KG1 (cell line): ENCODE data around the gene GATAD2A.
"Not testable (repeated sequence)": the region's sequence is repeated elsewhere in the genome, so short reads cannot be mapped to it uniquely, and the experiment has no call there.

Source experiments
- DNase-seq: peaks from one replicate; lab custom pipeline; 2025; lab: John Stamatoyannopoulos, UW

The GATAD2A gene

DNA sequence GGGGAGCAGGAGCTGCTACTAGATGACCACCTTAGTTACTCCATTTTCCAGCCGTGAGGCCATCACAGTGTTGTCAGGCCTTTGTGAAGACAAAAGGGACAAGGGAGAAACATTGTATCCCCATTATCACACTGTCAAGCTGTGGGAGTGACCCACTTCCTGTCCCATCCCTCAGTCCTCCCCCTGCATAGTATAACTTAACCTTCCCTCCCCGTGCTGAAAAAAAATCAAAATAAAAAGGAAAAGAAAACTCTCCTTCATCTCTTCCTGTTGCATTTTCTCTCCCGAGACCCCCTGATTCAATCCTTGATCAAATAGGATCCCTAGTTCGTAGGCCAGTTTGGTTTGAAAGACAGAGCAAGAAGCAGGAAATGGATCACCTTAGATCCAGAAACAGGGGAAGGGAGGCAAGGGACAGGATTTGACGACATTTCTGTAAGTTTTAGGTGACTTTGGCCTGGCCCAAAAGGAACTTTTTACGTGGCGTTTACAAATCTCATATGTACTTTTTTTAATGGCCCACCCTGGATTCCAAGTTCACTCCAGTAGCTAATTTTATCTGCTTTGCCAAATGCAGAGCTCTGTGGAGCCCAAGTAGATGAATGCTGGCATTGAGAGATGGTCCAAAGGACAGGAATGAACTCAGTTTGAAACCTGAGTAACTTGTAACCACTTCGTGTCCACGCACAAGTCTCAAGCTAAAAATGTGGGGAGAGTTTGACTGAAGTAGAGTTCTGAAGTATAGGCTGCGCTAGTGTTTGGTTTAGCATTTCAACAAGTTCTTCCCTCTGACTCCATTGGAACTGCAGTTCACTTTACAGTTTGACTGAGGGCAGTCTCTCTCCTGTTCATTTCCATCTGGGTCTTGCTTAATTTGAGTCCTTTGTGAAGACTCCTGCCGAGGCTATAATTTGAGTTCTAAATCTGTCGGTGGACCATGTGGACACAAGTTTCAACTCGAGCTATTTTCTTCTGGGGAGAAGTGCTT lies 16.6 kb upstream of the GATAD2A start:
- DNase-seq = no peak

DNA sequence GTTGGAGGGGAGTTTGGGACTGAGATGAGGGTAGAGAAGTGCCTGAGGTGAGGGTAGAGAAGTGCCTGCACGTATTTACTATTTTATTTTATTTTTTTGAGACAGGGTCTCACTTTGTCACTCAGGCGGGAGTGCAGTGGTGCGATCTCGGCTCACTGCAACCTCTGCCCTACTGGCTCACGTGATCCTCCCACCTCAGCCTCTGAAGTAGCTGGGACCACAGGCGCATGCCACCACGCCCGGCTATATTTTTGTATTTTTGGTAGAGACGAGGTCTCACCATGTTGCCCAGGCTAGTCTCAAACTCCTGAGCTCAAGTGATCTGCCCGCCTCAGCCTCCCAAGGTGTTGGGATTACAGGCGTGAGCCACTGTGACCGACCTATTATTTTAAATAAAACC lies 15.8 kb upstream of the GATAD2A start:
- not testable (repeated sequence) for DNase-seq

DNA sequence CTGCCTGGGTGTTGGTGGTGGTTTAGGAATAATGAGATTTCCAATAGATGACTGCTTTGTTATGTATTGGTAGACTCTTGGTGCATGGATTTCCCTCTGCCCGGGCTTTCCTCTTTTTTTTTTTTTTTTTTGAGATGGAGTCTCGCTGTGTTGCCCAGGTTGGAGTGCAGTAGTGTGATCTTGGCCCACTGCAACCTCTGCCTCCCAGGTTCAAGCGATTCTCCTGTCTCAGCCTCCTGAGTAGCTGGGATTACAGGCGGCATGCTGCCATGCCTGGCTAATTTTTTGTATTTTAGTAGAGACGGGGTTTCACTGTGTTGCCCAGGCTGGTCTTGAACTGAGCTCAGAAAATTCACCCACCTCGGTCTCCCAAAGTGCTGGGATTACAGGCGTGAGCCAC lies 11.1 kb upstream of the GATAD2A start:
- DNase-seq = not testable (repeated sequence)

DNA sequence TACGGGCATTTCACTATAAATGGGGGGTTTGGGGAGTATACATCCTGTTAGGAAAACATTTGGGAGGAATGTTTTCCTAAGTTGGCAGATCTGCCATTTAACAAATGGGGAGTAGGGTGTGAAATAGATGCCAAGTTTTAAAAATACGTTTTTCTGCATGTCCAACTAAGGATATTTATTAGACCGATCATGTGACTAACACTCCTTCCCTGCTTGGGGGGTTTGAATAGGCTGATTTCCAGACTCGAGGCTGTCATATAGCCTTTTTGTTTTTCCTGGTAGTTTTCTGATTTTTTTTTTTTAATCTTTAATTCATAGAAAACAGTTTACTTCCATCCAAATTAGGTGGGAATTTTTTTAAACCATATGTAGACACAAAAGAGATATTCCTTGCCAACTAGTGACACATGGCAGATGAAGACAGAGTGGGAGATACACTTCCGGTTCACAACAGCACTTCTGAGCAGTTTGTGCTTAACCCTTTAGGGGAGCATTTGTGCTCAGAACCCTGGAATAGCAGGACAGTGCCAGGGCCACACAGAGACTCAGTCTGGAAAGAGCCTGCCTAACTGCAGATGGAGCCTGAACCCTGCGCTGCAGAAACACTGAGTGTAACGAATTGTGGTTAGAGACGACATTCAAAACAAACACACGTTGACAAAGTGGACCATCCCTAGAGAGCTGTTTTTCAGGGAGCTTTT lies 5.6 kb upstream of the GATAD2A start:
- DNase-seq = no peak

DNA sequence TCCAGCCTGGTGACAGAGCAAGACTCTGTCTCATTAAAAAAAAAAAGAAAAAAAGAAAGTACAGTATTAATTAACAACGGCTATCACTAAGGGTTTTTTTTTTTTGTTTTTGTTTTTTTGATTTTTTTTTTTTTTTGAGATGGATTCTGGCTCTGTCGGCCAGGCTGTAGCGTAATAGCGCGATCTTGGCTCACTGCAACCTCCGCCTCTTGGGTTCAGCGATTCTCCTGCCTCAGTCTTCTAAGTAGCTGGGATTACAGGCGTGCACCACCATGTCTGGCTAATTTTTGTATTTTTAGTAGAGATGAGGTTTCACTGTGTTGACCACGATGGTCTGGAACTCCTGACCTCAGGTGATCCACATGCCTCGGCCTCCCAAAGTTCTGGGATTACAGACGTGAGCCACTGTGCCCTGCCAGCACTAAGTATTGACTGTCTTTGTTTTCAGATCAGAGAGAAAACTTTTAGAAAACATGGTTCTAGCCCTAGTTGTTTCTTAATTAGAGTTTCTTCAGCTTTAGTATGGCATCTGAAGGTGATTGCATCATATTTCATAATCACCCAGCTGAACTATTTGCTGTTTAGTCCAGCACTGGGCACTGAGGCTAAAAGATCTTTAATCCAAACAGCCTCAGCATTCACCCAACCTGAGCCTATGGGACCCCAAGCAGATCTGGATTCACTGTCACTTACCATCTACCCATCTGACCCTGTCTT lies 2.7 kb upstream of the GATAD2A start:
- DNase-seq = no peak

DNA sequence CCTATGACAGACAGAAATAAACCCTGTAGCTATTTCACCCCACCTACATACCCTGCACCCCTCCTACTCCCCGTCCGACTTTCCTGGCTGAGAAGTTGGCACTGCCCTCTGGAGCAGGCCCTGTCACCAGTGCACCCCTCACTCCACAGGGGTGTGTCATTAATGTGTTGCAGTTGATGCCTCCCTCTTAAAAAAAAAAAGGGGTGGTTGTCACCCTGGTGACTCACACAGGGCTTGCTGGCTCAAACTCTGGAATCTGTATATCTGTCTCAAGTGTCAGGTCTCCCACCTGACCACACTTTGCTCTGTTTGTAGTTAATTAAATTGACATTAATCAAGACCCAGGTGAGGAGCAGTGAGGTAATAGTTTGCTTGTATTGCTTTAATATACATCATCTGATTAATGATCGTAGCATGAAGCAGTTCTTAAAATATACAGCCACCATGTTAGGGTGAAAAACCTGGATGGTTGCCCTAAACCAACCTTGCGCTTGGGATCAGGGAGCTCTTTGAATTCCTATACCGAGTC lies 2.0 kb upstream of the GATAD2A start:
- no peak for DNase-seq

DNA sequence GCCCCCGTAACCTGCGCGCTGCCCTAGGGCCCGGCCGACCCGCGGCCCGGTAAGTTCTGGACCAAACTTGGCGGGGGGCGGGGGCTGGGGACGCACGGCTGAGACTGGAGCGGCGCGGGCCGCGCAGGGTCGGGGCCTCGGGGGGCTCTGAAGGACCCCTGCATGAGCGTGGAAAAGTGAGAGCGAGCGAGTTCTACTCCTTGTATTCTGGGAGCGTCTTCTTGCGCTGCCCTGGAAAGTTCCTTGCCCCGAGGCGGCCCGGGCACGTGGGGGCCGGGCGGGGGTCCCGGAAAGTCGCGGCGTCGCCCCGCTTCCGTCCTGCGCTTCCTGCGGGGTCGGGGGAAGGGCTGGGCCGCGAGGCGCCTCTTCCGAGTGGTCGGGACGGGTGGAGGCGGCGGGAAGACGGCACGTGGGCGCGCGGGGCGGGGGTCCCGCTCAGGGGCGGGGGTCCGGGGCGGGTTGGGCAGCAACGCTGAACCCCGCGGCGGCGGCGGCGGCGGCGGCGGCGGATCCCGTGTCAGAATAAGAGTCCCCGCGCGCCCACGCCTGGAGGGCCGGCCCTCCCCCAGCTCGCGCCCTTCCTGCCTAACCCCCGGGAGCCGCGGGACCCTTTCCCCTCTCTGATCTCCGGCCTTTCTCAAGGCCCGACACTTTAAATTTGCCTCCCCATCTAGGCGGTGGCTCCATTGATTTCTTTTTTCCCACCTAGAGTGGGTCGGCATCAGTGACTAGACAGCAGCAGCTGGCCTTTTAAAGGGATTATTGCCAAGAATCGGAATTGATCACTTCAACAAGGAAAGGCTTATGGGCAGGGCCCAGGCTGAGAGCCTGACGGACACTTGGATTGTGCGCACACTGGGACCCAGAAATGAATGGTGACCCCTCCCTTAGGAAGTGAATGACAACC lies 749 bp downstream of the GATAD2A start:
- DNase-seq = no peak

DNA sequence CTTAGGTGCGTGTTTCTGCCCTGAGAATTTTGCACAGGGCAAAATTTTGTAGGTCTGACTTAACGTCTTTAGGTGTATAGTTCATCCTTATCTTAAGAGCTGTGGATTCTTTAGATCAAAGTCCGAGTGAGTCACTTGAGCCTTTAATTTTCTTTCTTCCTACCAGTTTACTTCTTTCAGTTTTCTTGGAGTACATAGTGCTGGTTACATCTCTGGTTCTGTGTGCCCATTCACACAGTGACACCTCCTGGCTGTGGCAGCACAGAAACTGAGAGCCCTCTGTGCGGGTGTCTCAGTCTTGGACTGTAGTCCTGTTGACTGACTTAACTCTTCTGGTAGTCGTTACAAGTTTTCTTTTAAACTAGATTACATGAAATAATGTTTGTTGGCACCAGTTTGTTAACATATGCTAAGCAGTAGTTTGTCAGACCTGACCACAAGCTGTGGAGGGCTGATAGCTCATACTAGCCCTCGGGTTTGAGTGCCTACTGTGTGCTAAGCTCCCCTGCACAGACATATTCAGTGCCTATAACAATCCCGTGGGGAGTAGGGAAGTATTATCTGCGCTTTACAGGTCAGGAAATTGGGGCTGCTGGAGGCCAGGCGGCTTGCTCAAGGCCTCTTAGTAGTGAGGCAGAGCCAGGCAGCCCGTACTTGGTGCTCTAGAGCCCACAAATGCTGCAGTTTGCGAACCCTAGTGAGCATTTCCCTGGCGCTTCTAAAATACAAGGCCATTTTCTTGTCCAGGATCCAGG lies 1.6 kb downstream of the GATAD2A start:
- no peak for DNase-seq

DNA sequence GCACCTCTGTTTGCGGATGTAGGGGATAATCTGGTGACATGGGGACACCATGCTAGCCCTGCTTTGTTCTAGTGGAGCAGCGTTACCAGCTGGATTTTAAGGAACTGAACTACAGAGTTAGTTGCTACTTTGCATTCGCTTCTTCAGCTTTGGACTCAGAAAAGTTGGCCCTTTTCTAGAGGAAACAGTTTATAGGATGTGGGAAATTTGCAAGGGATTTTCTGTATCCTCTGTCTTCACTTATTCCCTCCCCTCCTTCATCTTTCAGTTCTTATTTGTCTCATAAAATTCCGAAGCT lies 2.1 kb downstream of the GATAD2A start:
- DNase-seq = no peak

DNA sequence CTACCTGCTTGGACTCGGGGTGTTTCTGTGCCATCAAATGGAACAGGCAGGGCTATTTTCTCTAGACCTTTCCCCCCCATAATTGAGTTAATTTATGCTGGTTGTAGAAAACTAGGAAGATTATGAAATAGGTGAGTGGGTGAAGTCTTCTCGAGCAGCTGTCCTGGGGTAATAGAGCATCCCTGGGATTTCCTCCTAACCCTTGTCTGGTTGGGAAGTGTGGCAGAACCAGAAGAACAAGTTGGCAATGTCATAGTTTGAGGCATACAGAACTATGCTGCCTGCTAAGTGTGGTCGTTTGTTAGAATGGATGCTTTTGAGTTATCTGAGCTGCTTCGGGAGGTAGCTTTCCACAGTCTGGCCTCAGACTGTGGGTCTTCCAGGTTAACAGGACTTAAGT lies 3.7 kb downstream of the GATAD2A start:
- DNase-seq = no peak

DNA sequence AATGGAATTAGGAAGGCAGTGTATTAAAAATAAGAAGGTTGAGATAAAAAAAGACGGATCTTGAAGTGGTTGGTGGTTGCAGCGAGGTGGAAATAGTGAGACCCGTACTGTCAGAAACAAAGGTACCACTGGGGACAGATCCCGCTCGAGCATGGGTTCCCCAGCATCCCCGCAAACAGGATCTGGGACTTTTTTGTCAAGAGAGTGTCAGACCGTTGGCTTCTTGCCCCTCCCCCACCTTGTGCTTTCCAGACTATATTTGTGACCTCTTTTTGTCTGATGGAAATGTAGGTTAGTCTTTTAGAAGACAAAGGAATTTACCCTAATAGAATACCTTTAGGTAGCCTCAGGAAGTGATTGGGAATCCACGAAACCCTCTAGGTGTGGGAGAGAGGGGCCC lies 4.2 kb downstream of the GATAD2A start:
- DNase-seq = no peak

DNA sequence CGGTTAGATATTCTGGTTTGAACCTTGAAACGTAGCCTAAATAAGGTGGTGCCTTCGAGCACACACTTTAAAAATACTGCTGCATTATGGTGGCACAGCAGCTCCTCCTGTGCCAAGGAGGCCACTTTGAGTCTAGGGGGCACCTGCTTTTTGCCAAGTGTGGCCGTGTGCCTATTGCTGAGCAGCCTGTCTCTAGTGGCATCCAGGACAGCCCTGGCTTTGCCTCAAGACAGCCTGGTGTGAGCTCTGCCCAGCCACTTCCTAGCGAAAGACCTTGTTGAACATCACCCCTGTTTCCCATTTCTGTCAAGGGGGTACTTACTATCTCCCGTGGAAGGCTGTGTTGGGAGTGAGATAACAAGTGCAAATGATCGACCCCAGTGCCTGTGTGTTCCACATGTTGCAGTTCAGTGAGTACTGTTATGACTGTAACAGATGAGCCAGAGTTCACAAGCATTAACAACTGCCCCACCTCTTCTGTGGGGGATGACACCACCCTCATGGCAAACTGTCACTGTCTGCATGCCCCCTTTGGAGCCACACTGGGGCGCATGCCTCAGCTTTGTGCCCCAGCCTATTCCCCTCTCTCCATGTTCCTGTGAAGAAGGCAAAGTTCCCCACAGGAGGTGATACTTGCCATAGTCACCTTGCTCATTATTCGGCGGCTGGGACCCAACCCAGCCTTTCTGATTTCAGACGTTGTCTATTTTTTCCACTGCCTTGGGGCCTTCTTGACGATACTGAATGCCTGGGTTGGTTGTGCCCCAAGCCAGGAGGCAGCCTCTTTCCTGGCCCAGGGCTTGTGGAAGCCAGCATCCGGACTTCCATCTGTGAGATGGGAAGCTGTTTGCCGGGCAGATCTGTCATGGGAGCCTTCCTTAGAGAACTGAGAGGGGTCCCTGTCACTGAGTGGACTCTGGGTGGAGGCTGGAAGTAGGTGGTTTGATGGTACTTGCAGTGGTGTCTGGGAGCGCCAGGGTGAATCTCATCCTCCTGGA lies 5.4 kb downstream of the GATAD2A start:
- no peak for DNase-seq

DNA sequence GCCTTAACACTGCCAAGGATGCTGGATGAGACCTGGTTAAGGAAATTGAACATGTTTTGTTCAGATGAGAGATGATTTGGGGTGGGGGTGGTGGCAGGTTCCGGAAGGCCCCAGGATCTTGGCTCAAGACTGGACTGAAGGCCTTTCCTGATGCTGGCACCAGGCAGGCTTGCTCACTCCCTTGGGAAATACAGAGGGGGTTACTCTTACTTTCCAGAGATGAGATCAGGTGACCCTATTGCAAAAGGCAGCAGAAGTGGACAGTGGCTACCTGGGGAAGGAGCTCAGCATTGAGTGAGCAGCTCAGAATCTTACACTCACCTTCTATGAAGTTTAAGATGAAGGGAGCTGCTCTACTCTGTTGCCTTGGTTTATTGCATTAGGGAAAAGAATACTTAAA lies 10.8 kb downstream of the GATAD2A start:
- DNase-seq = no peak

DNA sequence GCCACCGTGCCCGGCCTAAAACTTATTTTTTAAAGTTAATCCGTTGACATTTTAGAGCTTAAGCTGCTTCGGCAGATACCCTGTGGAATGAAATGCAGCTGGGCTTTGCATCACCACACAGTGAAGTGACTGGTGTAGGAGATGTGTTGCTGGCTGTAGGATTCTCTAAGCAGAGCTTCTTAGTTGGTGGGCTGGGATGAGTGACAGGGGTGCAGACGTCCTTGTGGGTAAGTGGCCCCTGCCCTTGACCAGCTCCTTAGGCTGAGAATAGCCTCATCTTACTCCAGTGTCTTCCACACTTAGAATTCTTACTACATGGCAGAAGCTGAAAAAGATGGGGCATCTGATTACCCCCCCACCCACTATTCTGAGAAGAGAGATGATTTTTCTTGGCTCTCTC lies 11.6 kb downstream of the GATAD2A start:
- no peak for DNase-seq

DNA sequence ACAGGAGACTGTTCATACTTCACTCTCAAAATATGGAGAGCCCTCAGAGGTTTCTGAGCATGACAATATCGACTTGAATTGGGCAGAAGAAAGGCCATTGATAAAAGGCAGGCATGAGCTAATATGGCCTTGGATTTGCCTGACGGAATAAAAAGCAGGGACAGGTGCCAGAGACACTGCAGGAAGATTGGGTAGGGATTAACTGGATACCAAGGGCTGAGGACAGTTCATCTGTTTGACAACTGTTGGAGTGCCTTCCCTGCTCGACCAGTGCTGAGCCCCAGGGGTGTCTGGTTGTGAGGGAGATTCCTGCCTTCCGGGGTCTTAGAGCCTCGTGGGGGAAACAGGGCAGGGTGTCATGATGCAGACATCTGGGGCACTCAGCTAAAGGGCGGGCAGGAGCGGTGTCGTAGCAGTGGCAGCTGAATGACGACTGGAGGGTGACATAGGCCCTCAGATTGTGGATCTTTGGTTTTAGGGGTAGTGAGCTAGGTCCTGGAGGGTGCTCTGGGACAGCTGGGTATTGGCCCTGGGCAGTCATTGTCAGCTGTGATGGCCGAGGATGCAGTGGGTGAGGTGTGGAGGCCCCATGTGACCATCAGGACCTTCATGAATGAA lies 12.3 kb downstream of the GATAD2A start:
- no peak for DNase-seq

DNA sequence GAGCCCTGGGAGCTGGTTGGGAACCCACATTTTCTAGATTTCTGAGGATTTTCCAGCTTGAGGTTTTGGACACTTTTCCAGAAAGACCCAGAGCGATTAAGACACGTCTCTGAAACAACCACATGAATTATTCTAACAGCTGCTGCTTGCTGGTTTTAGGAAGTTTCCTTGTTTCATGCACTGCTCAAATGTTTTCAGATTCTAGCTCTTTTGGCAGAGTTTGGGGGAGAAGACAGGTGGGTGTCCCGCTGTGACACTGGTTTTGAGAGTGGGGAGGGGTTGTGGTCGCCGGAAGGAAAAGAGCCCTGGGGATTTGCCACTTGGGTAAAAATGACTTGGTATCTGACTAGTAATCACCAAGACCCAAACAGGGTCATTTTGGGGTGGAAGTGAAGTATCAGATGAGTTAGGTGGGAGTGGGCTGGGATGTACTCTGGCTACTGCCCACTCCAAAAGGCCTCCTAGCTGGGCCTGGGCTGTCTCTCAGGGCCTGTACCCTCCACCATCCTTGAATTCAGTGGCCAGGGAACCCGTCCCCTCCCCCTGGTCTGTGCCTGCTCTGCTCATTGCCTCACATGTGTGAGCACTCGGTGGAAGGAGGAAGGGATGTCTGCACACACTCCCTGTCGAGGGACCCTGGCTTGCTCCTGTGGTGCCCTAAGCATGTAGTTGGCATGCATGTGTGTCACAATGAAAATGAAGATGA lies 13.2 kb downstream of the GATAD2A start:
- DNase-seq = no peak

DNA sequence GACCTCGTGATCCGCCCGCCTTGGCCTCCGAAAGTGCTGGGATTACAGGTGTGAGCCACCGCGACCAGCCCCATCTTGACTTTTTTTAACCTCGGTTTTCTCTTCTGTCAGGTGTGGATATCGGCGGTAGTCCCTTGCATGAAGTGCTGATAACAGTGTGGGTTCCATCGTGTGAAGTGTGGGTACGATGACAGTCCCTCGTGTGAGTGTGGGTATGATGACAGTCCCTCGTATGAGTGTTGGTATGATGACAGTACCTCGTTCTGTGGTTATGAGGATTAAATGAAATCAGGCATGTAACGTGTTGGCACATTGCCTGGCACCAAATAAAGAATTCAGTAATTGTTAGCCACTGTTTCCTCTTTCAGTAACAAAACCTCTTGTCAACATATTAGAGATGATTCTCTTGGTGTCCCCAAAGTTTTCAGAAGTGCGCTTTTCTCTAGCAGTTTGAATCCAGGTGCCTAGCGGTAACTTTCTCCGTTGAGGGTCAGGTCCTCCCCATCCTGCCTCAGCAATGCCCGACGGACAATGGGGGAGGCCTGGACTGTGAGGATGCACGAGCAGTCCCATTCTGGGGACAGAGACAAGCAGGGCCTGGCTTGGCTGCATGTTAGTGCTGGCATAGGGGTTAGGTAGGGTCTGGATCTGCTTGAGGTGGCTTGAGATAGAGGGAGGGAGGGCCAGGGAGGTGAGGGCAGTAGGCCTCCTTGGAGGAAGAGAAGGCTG lies 15.3 kb downstream of the GATAD2A start:
- DNase-seq = no peak

DNA sequence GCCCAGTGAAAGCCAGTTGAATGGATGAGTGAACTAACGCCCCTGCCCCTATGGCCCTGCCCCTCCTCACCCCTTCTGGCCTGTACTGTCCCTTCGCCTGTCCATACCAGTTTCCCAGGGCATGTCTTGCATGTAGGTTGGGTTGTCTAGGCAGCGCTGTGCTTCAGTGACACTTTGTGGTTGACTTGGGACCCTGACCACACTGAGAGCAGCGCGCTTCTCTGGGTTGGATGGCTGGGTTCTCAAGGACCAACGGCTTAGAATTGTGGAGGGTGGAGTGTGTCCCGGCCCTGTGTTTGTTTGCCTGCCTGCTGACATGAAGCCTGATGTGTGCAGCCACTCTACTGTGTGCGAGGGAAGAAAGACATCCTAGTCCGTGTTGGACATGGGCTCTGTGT lies 15.8 kb downstream of the GATAD2A start:
- no peak for DNase-seq
